Activated effector memory CD4-positive, alpha-beta T cell treated with Interleukin-2 at 50 U/mL for 16 hours (primary cell): ENCODE measurements around the gene WDR88.
"Not testable (repeated sequence)": the region's sequence is repeated elsewhere in the genome, so short reads cannot be mapped to it uniquely, and the experiment has no call there.

ENCODE experiments used
- DNase-seq: peaks from one replicate; pipeline ENCODE4 v3.0.0-alpha.2; 2020

The WDR88 gene

DNA sequence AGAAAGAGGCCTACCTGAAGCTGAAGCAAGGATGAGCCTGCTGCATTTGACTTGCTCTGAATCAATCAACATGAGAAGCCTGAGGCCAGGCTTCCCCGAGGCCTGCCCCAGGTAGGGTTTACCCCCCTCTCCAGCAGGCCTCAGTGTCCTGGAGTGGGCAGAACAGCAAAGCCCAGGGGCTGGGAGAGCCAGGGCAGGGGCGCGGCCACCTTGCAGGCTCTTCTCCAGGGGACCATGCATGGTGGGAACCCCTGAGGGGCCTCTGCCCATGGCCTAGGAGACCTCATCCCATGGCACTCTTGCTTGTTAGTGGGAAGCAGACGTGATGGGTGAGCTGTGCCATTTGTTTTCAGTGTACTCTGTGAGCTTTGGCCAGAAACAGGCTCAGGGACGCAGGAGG, 42.3 kb downstream of the WDR88 start:
- no peak for DNase-seq

DNA sequence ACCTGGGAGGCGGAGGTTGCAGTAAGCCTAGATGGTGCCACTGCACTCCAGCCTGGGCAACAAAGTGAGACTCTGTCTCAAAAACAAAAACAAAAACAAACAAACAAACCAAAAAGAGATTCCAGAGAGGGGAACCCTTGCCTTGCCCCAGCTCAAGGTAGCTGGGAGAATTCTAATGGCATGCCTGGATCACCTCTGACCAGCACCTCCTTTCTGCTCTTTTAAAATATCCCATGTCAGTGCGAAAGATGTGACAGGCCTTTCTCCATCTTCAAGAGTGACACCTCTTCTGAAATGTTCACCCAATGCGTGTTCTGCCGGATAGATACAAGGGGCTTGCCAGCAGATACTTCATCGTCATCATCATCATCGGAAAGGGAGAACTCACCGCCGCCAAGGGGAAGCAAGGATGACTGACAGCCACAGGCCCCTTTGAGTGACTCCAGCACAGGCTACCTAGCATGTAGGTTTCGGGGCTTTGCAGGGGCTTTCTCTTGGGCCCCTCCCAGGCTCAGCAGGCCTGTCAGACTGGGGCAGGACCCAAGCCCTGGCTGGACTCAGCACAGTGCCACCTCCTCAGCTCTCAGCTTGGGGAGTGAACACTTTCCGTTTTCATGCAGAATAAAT, 43.4 kb downstream of the WDR88 start:
- no peak for DNase-seq

DNA sequence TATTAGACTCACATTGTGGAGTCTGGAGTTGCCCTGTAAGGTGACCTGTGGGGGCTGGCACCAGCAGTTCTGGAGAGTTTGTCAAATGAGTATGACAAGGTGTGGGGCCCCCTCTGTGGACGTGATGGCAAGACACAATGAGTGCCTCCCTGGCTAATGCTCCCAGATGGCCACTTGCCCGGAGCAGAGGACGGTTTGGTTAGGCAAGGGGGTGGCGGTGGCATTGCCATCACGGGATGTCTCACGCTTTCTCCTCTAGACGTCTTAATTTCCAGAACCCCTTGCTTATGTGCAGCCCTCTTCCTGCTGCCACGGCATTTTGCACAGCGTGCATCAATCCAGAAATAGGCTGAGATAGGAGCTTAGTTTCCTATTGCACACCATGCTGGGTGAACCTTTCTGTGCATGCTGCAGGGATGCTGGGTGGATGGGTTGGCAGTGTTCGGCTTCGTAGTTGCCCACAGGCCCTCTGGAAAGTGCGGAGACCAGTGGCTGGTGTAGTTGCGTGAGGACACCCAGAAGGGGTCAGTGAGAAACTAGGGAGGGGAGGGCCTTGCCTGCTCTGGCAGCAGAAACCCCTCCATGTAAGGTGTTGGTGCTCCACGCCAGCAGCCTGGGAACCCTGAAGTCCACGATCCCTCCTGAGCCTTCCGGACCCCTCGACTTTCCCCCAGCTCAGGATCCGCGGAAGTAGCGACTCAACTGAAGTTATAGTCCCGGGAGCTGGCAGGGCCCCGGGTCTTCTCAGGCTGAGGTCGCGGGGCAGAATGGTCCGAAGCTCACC, 44.2 kb downstream of the WDR88 start:
- peak; percentile 25 for DNase-seq

DNA sequence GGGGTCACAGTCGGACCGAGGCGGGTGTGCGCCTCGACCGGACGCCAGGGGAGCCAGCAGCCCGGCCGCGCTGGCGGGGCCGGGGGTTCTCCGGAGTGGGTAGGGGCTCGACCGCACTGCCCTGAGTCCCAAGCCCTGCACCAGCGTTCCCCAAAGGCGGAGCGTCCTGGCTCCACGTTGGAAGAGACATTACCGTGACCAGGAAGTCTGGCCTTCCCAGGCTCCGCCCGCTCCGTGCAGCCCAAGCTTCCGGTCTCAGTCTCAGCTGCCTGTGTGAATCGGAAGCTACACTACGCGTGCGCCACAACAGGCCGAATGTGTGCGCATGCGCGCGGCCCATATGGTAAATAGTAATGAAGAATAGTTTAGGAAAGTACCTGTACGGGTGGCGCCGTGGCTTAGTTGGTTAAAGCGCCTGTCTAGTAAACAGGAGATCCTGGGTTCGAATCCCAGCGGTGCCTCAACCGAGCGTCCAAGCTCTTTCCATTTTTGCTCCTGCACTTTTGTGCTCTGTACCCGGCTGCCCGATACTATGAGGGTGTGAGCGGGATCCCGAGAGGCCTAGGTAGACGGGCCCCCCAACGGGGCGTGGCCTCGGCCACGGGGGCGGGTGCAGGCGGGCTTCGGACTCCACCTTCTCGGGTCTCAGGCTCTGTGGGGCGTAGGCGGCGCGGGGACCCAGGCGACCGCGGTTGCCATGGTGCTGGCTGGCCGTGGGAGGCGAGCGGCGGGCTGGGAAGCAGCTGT, 44.9 kb downstream of the WDR88 start:
- peak; percentile 96 for DNase-seq

DNA sequence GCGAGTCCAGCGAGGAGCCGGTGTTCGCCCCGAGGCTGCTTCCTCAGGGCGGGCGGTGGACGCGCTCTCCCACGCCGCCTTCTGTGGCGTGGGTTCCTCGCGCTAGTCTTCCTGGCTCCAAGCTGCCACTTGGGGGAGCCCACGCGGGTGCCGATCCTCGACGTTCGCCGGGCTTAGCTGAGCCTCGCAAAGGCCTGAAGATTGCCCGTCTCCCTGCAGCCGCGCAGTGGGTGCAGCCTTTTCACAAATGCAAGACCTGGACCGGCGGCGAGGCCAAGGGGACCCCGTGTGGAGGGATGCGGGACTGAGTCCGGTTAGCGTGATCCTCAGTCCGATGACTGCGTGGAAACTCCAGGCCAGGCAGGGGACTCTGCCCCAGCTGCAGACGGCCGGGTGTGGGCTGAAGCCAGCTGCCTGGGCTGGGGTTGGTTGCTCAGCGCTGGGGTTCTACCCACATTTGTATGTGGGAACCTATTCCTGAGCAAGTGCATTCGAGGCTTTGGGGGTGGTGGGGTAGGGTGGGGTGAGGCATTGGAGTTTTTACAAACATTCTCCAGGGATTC, 45.6 kb downstream of the WDR88 start:
- peak; percentile 76 for DNase-seq

DNA sequence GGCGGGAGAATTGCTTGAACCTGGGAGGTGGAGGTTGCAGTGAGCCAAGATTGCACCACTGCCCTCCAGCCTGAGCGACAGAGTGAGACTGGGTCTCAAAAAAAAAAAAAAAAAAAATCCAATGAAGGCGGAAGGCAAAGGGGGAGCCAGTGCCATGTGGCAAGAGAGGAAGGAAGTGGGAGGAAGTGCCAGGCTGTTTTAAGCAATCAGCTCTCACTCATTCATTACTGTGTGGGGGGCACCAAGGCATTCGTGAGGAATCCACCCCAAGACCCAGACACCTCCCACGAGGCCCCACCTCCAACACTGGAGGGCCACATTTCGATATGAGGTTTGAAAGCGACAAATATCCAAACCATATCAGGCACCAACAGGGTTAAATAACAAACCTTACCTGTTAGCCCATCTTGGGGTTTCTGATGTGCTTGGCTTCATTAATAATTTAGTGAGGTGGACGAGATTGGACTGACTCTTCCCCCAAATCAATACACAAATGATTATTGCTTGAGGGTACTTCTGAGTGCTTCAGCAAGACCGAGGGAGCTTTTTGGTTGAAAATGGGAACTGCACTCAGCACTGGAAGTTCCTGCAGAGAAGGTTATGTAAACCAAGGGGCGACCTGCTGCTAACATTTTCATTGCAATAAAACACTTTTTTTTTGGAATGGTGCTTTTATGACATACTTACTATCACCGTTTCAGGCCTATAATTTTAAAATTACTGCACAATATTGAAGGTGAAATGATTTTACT, 54.7 kb downstream of the WDR88 start:
- no peak for DNase-seq

DNA sequence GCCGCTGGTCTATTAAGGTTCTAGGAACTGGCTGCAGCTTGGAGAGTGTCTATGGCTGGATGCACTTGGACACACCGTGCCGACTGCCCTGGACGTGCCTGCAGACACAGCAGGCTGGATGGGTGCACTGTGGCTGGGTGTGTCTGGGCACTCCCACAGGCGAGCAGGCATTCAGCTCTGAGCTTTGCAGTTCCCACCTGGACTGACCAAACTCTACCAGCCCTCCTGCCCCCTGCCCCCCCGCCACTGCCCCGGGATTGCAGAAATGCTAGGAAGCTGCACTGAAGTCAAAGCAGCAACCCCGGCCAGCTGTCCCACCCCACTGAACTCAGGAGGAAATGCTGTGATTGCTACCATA, 55.2 kb downstream of the WDR88 start:
- DNase-seq = no peak

DNA sequence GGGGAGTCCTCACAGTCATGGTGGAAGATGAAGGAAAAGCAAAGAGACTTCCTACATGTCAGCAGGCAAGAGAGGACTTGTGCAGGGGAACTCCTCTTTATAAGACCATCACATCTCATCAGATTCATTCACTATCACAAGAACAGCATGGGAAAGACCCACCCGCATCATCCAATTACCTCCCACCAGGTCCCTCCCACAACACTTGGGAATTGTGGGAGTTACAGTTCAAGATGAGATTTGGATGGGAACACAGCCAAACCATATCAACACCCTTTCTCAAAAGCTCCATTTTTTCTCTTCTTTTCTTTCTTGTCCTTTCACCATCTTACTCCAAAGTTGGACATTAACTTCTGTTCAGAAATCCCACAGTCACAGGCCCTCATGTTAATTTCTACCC, 57.5 kb downstream of the WDR88 start:
- DNase-seq = no peak

DNA sequence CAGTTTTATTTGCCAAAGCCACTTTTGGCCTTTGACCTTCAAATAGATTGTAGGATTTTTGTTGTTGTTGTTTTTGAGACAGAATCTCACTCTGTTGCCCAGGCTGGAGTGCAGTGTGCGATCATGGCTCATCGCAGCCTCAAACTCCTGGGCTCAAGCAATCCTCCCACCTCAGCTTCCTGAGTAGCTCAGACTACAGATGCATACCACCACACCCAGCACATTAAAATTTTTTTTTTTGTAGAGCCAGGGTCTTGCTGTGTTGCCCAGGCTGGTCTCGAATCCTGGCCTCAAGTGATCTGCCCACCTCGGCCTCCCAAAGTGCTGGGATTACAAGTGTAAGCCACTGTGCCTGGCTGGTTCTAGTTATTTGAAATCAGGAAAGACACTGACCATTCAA, 59.2 kb downstream of the WDR88 start:
- DNase-seq = not testable (repeated sequence)

DNA sequence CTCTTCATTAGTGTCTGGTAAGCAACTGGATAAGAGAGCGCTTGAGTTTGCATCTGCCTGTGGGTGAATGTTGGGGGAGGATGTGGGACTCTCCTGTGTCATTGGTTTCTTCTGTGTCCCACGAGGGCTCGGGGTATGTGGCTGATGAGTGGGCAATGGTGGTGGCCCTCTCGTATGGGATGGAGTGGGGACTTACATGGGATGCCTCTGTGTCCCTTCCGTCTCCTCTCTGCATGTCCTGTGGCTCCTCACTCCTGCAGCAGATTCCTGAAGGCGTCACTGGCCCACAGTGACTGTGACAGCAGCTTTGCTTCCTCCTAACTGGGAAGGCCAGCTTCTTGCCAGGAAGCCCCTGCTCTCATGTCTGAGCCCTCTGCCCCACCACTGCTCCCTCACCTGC, 59.6 kb downstream of the WDR88 start:
- no peak for DNase-seq

DNA sequence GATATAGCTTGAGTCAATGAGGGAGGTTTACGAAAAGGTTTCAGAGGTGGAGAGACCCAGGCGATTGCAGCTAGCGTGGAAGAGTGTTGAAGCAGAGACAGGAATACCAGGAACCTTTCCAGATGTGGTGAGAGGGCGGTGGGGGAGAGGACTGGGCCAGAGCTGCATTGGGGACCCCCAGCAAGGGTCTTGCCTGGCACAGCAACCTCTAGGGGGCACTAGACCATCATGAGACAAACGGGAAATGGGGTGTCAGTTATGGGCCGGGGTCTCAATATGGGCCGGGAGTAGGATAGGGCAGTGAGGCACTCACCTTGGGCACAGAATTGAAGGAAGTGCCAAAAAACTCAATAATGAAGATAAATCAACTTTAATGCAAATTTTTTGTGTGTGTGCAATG, 60.1 kb downstream of the WDR88 start:
- no peak for DNase-seq

DNA sequence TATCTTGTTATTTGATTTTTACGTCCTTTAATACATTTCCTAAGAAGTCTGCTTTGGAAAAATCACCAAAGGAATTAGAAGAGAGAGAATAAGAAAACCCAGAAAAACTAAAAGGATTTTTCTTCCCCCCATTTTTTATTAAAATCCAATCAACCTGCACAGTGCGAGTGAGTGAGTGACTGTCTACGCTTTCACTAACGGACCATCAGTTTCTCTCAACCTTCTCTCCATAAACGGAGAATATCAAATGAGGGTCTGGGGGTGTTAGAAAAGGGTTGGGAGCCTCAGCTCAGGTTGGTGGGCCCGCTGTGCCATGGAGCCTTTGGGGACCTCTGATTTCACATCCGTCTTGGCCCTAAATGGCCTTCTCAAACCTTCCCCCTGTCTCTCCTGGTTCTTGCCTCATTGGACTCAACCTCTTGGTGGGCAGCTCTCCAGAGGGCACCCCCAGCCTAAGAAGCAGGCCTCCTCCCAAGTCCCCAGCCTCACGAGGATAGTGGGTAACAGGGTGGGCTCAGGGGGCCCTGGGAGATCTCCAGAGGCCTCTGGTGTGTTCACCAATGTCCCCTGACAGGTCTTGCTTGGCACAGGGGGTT, 61.5 kb downstream of the WDR88 start:
- DNase-seq = no peak

DNA sequence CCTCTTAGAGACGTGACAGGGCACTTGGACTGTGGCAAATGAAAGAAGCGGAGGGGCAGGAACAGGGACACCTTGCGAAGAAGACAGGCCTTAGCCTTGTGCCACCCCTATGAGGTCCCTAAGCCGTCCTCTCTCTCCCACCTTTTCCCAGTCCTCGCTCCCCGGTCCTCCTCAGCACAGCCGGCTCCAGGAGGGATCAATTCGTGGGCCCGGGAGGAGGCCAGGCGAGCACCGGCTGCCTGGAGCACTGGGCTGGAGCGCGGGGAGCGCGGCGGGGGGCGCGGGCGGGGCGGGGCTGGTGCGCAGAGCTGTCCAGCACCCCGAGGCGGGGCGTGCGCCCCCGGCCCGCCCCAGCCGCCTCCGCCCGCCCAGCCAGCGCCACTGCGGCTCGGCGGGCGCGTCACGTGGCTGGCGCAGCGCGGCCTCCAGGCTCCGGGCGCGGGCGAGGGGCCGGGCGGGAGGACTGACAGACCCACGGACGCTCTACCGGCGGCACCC, 62.0 kb downstream of the WDR88 start, which contains the start of gene LRP3:
Gene LRP3 (plus strand): TSS at position 466 of the 498 bp plus-strand sequence. CDS start 456 bp downstream, outside the sequence.
- DNase-seq = no peak

DNA sequence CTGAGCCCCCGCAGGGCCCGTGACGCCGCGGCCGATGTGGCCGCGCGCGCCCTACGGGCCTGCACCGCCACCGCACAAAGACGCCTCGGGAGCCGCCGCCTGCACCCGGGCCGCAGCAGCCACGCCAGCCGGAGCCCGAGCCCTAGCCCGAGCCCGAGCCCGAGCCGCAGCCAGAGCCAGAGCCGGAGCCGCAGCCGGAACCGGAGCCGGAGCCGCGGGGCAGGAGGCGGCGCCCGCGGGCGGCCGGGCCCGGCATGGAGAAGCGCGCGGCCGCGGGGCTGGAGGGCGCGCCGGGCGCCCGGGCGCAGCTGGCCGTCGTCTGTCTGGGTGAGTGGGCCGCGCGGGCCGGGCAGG, 62.6 kb downstream of the WDR88 start:
- no peak for DNase-seq

DNA sequence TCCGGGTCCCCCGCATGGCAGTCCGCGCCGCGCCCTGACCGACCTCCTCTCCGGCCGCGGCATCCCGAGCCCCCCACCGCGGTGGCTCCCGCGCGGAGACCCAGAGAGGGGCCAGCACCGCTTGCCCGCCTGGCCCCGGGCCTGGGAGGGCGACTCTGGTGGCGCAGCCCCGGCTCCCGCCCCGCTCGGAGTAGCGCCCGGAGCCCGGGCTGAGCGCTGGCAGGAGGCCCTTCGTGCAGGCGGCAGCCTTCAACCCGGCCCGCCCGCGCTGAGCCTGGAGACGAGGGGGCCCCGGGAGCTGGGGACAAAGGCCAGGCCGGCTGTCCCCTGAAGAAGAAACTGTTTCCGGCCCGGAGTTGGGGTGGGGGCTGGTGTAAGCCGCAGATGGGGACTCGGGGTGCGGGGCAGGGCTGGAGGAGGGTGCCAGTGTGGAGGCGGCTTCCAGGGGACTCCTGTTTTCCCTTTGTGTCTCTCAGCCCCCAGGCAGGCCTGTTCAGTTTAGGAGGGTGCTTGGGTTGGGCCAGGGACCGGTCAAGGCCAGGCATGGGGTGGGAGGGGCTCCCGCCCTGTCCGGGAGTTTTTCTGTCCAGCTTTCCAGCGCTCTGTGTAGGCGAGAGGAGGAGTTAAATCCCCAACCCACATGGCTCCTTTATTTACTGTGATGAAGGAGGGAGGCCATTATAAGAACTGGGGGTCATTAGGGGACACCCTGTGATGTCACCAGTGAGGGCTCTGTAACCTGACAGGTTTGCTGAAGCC, 63.2 kb downstream of the WDR88 start:
- no peak for DNase-seq

DNA sequence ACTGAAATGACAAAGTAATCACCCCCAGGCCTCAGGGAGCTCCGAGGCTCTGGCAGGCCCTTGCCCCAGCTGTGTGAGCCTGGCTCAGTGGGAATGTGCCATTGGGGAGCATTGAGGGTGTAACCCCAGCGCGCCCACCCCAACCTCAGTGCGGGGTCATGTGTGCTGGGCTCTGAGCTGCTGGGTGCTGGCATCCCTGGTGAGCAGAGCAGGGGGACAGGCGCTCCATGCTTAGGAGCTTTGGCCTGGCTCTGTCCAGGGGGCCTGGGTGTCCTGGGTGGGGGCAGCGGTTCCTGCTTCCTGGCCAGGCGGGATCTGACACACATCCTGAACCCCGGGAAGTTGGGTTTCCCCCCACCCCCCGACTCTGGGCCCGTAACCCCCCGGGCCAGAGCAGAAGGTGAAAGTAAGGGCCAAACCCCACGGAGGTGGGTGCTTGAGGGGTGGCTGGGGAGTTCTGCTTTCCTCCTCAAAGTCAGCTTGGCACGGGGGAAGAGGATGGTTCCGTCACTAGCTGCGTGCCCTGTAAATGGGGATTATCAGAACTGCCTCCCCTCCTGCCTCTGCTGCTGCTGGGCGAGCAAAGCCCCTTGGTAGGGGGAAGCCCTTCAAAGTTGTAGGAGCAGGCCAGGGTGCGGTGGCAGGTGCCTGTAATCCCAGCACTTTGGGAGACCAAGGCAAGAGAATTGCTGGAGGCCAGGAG, 63.9 kb downstream of the WDR88 start:
- DNase-seq = no peak

DNA sequence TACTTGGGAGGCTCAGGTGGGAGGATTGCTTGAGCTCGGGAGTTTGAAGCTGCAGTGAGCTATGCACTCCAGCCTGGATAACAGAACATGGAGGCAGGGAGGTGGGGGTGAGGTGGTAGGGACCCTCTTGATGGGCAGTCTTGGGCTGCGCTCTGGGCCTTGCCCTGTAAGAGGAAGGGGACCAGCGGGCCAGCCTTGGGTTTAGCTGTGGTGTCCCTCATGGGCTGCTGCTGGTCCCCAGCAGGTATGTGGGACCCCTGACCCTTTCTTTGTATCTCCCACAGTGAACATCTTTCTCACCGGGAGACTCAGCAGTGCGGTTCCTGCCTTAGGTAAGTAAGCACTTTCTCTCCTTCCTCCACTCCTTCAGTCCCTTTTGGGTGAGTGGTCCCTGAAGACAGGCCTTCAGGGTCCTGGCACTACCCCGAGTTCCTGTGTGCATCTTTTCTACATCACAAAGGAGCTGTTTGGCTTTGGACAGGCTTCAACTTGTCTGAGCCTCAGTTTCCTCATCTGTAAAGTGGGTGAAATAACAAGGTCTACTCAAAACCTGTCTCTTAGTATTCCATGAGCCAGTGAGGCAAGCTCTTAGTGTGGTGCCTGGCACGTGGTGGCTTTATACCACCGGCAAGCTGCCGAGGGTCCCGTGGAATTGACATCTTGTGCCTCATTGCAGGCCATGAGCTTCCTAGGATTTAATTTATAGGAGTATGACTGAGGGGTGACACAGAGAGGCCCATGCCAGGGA, 64.7 kb downstream of the WDR88 start:
- no peak for DNase-seq

DNA sequence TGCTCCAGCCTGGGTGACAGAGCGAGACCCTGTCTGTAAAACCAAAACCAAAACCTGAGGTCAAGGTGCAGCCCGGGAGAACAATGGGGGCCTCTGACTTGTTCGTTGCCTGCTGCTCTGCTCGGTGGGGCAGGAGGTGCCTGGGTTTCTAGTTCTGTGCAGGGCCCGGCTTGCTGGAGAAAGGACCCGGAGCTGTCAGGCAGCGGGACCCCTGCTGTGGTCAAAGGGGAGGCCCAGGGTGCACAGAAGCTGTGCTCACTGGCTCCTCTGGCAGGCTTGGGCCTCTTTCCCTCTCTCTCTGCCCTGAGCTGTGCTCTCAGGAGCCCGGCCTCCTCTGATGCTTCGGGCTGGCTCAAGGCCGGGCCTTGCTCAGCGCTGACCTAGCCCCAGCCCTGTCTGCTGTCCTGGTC, 65.7 kb downstream of the WDR88 start:
- no peak for DNase-seq

DNA sequence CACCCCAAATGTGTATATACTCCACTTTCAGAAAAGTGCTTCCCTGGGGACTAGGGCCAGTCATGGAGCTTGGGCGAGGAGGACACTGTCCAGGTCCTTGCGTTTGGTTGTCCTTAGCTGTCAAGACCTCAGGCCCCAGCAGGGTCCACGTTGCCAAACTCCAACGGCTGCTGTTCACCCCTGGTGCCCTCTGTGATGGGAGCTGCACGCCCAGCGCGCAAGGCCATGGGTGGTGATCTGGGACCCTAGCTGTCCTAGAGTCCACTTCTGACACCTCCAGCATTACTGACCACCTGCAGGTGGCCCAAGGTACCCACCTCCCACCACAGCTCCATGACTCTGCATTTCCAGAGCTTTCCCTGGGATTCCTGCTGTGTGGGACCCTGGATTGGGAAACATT, 66.3 kb downstream of the WDR88 start:
- no peak for DNase-seq
